Measurements from ENCODE around the gene TOP2A. TPM values are rescaled to one million over a fixed set of nuclear protein-coding genes. Genes with fewer than 3 reads are reported as not detected.

TOP2A gene
- total RNA-seq, 1 experiment from 2014 or later: 230 TPM

GRCh38 chr17:40374821-40375498 is 42.7 kb downstream of the TOP2A start:
- H3K79me1 ChIP-seq (ENCODE audit: insufficient read depth, low read depth, low read length, poor library complexity, severe bottlenecking): no peaks in the 10 kb centered on the region
- H3K4me3 Mint-ChIP-seq: no peak overlapping the region; a peak in 1 of 5 replicates
- H2BK15ac ChIP-seq (ENCODE audit: low read depth, low read length): no peak overlapping the region
- H4K91ac ChIP-seq (ENCODE audit: insufficient read length, low read depth, low read length): no peak overlapping the region
- H4K8ac ChIP-seq (replicated peaks; ENCODE audit: insufficient read length, low read depth, low read length): no peak overlapping the region
- no peak overlapping the region for H3K9ac ChIP-seq (ENCODE audit: extremely low read depth, insufficient read length, low read length)
- no peaks in the 10 kb centered on the region for H3K23me2 ChIP-seq (ENCODE audit: insufficient read length, low read depth, low read length, poor library complexity, severe bottlenecking)
- H2BK5ac ChIP-seq (ENCODE audit: insufficient read length, low read length): no peak overlapping the region
- H3K27me3 ChIP-seq (ENCODE audit: insufficient read depth, low read length): no peaks in the 10 kb centered on the region
- peak overlapping the region in 1 of 3 experiments; percentile 80; a peak in 1 of 7 replicates for H3K27ac Mint-ChIP-seq
- no peak overlapping the region for H3K18ac ChIP-seq (ENCODE audit: insufficient read length, low read depth, low read length)
- H3K27me3 Mint-ChIP-seq (ENCODE audit: low read depth): no peaks in the 10 kb centered on the region; the same call in 1 of the 2 replicates
- H3K9me3 ChIP-seq (ENCODE audit: control insufficient read depth, low read depth, low read length): no peaks in the 10 kb centered on the region
- no peak overlapping the region for H3T11ph ChIP-seq (ENCODE audit: low read length)
- no peak overlapping the region for H3K4me2 ChIP-seq (ENCODE audit: insufficient read depth, insufficient read length, low read length)
- no peak overlapping the region for H3K23ac ChIP-seq (ENCODE audit: insufficient read length, low read depth, low read length)
- H3K4ac ChIP-seq (ENCODE audit: low read depth, low read length): no peak overlapping the region
- H2BK120ac ChIP-seq (ENCODE audit: low read depth, low read length, poor library complexity, severe bottlenecking): no peak overlapping the region
- H2BK12ac ChIP-seq (ENCODE audit: insufficient read length, low read depth, low read length): no peak overlapping the region
- no peak overlapping the region for H4K5ac ChIP-seq (ENCODE audit: insufficient read length, low read depth, low read length)
- no peaks in the 10 kb centered on the region for H3K79me2 ChIP-seq (ENCODE audit: insufficient read depth, low read length)
- no peaks in the 10 kb centered on the region for H3K4me1 ChIP-seq (ENCODE audit: insufficient read depth, low read length)
- H2AK5ac ChIP-seq (ENCODE audit: insufficient read length, low read length): no peak overlapping the region
- peaks cover 0 to 5% (median 2%) of the 10 kb centered on the region in 3 experiments; a peak in 4 of 7 replicates for H3K36me3 Mint-ChIP-seq (ENCODE audit: insufficient read depth in 1 of 3, low read depth in 3 of 3)
- H2AFZ ChIP-seq (ENCODE audit: low read length): no peak overlapping the region
- no peak overlapping the region for H3K27ac ChIP-seq (ENCODE audit: insufficient read length, low read depth, low read length)
- peaks cover 6 to 8% of the 10 kb centered on the region in 2 experiments; a peak in 4 of 5 replicates for H3K9me3 Mint-ChIP-seq
- H4K20me1 ChIP-seq (ENCODE audit: control insufficient read depth, insufficient read depth, insufficient read length): no peaks in the 10 kb centered on the region
- DNase-seq: no peak
- no peak overlapping the region for H3K56ac ChIP-seq (ENCODE audit: insufficient read length, low read depth, low read length)
- H3K4me1 Mint-ChIP-seq: peaks cover 7 to 12% of the 10 kb centered on the region in 2 experiments
- no CpG with 5 or more reads among the region's 14 CpGs for WGBS (ENCODE audit: extremely low coverage, insufficient read length, low lambda C conversion rate)
- TF ChIP-seq, protein P1, sequence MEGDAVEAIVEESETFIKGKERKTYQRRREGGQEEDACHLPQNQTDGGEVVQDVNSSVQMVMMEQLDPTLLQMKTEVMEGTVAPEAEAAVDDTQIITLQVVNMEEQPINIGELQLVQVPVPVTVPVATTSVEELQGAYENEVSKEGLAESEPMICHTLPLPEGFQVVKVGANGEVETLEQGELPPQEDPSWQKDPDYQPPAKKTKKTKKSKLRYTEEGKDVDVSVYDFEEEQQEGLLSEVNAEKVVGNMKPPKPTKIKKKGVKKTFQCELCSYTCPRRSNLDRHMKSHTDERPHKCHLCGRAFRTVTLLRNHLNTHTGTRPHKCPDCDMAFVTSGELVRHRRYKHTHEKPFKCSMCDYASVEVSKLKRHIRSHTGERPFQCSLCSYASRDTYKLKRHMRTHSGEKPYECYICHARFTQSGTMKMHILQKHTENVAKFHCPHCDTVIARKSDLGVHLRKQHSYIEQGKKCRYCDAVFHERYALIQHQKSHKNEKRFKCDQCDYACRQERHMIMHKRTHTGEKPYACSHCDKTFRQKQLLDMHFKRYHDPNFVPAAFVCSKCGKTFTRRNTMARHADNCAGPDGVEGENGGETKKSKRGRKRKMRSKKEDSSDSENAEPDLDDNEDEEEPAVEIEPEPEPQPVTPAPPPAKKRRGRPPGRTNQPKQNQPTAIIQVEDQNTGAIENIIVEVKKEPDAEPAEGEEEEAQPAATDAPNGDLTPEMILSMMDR (conservative IDR thresholded peaks at IDR 0.05): no peak
- no peak overlapping the region for H3K14ac ChIP-seq (ENCODE audit: insufficient read depth, low read length)
- H2BK20ac ChIP-seq (ENCODE audit: low read depth, low read length, poor library complexity, severe bottlenecking): no peak overlapping the region
